ENCODE measurements around the gene ADAM10. TPM values are rescaled to one million over a fixed set of nuclear protein-coding genes. Genes with fewer than 3 reads are reported as not detected.

Gene ADAM10
- total RNA-seq, 2 experiments from 2014 or later, result 74.5 to 82.0 TPM

- CTCF ChIA-PET, result interaction anchor here (0.7 kb wide), 1 partner anchor 47 kb away, joined by 3 read pairs; no protein-coding TSS in a partner anchor
- no peaks in the 10 kb centered on the region for H3K27me3 Mint-ChIP-seq
- peaks cover 26% of the 10 kb centered on the region for H3K4me1 Mint-ChIP-seq
Measured at GRCh38 chr15:58547628-58548307, 201.7 kb downstream of the ADAM10 start.

GRCh38 chr15:58546635-58547627, 202.6 kb downstream of the ADAM10 start:
- Mint-ChIP-seq H3K9me3 (ENCODE audit: low read depth) (no peaks in the 10 kb centered on the region), H3K4me3 (no peak overlapping the region), H3K4me1 (peaks cover 23% of the 10 kb centered on the region), H3K27ac (peak overlapping the region; percentile 40), H3K36me3 (ENCODE audit: low read depth) (no peaks in the 10 kb centered on the region), H3K27me3 (no peaks in the 10 kb centered on the region)
- intact Hi-C loops (cut with DNase I, micrococcal nuclease), result no loop called here
- DNase-seq (no peak), ATAC-seq (no peak)
- CTCF ChIA-PET, result interaction anchor here (0.6 to 0.7 kb wide), 3 partner anchors 27 to 47 kb away, joined by 3 read pairs; no protein-coding TSS in a partner anchor
- POLR2A ChIA-PET, result interaction anchor here (0.6 to 0.7 kb wide), 3 partner anchors 118 to 1384 kb away, joined by 3 to 5 read pairs (median 4); no protein-coding TSS in a partner anchor

More at GRCh38 chr15:58547628-58548307, 201.7 kb downstream of the ADAM10 start:
- intact Hi-C loops (cut with DNase I, micrococcal nuclease), result no loop called here
- Mint-ChIP-seq H3K36me3 (ENCODE audit: low read depth) (no peaks in the 10 kb centered on the region), H3K27ac (no peak overlapping the region), H3K9me3 (ENCODE audit: low read depth) (no peaks in the 10 kb centered on the region), H3K4me3 (no peak overlapping the region)
- ATAC-seq, result no peak
- POLR2A ChIA-PET, result interaction anchor here (0.6 to 0.7 kb wide), 2 partner anchors 119 to 1383 kb away, joined by 4 to 5 read pairs; no protein-coding TSS in a partner anchor
- no peak for DNase-seq

- CTCF ChIA-PET, result interaction anchor here (0.6 to 1.2 kb wide), 3 partner anchors 28 to 323 kb away, joined by 3 to 5 read pairs (median 3); no protein-coding TSS in a partner anchor
- intact Hi-C loops (cut with DNase I, micrococcal nuclease), result no loop called here
- ATAC-seq (no peak), DNase-seq (no peak)
- no peak overlapping the region for H3K4me3 Mint-ChIP-seq
- no peaks in the 10 kb centered on the region for H3K27me3 Mint-ChIP-seq
- POLR2A ChIA-PET, result no interaction called here
- H3K9me3 Mint-ChIP-seq (ENCODE audit: low read depth), result no peaks in the 10 kb centered on the region
- H3K36me3 Mint-ChIP-seq (ENCODE audit: low read depth), result no peaks in the 10 kb centered on the region
- no peak overlapping the region for H3K27ac Mint-ChIP-seq
- peaks cover 15% of the 10 kb centered on the region for H3K4me1 Mint-ChIP-seq
Measured at GRCh38 chr15:58546066-58546591, 203.4 kb downstream of the ADAM10 start.

DNA sequence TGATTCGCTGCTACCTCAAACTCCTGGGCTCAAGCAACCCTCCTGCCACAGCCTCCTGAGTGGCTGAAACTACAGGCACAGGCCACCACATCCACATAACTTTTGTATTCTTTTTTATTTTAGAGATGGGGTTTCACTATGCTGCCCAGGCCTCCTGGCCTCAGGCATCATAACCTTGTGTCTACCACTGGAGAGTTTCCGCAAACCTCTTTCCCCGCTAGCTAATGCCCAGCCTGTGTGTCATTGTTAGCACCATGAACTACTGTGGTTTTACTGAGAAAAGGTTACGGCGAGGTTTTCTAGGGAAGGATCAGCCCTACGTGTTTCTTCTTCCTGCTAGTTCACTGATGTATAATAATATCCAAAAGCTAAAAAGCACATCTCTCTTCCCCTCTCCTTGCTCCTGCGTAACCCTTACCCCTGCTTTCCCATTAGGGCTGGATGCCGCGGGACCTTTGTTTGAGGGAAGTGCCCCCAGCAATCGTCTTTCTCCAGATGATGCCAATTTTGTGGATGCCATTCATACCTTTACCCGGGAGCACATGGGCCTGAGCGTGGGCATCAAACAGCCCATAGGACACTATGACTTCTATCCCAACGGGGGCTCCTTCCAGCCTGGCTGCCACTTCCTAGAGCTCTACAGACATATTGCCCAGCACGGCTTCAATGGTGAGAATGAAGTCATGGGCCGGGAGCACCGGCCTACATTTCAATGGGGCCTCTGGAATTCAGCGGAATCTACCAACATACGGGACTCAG, 204.0 kb downstream of the ADAM10 start:
- CTCF ChIA-PET, result interaction anchor here (1.2 to 1.5 kb wide), 2 partner anchors 23 to 322 kb away, joined by 3 to 5 read pairs; no protein-coding TSS in a partner anchor
- Mint-ChIP-seq H3K27me3 (no peaks in the 10 kb centered on the region), H3K27ac (peak overlapping the region; percentile 59), H3K4me3 (no peak overlapping the region), H3K4me1 (peaks cover 13% of the 10 kb centered on the region), H3K36me3 (ENCODE audit: low read depth) (no peaks in the 10 kb centered on the region), H3K9me3 (ENCODE audit: low read depth) (no peaks in the 10 kb centered on the region)
- POLR2A ChIA-PET, result no interaction called here
- DNase-seq (peak; percentile 57), ATAC-seq (peak; percentile 91)
- intact Hi-C loops (cut with DNase I, micrococcal nuclease), result no loop called here

GRCh38 chr15:58544756-58545155, 204.8 kb downstream of the ADAM10 start:
- CTCF ChIA-PET, result interaction anchor here (1.5 kb wide), 1 partner anchor 24 kb away, joined by 3 read pairs; no protein-coding TSS in a partner anchor
- Mint-ChIP-seq H3K27ac (peak overlapping the region; percentile 66), H3K4me1 (peaks cover 13% of the 10 kb centered on the region)

DNA sequence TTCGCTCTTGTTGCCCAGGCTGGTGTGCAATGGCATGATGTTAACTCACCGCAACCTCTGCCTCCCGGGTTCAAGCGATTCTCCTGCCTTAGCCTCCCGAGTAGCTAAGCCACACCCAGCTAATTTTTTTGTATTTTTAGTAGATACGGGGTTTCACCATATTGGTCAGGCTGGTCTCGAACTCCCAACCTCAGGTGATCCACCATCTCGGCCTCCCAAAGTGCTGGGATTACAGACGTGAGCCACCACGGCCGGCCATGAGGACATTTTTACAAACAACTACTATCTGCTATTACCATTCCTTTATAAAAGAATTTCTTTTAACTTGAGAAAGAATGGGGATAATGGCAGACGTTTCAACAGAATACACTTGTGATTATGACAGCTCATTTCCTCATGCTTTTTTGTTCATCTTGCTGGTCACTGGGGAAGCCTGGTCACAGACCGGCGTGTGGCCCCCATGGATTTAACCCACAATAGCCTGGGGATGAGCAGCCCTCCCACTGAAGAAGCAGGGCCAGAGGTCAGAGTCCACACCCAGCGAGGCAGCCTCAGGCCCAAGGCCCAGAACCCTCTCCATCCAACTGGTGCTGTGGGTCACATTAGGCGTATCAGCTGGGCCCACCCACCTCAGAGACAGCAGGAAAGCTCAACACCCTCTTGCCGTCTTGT, 205.7 kb downstream of the ADAM10 start:
- H3K27ac Mint-ChIP-seq, result no peak overlapping the region

More at GRCh38 chr15:58544756-58545155, 204.8 kb downstream of the ADAM10 start:
- H3K27me3 Mint-ChIP-seq, result no peaks in the 10 kb centered on the region
- H3K4me3 Mint-ChIP-seq, result no peak overlapping the region
- DNase-seq (no peak), ATAC-seq (no peak)
- POLR2A ChIA-PET, result no interaction called here
- no peaks in the 10 kb centered on the region for H3K9me3 Mint-ChIP-seq (ENCODE audit: low read depth)
- H3K36me3 Mint-ChIP-seq (ENCODE audit: low read depth), result no peaks in the 10 kb centered on the region
- intact Hi-C loops (cut with DNase I, micrococcal nuclease), result no loop called here

DNA sequence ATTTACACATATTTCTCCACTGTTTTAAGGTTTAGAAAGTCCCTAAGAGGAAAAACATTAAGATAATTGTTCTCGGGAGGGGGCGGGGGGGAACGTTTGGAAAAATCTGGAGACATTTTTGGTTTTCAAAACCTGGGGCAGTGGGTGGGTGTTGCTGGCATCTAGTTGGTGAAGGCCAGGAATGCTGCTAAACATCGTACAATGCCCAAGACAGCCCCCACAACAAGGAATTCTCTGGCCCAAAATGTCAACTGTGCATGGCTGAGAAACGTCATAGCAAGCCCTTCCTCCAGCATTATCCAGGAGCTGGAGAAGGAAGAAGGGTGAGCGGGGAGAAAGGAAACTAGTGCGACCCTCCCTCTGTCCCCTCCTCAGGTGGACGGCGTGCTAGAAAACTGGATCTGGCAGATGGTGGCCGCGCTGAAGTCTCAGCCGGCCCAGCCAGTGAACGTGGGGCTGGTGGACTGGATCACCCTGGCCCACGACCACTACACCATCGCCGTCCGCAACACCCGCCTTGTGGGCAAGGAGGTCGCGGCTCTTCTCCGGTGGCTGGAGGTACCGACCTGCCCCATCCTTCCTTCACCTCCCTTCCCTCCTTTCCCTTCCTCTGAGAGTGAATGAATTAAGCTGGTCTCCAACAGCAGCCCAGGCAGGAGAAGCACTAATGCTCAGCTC, 208.0 kb downstream of the ADAM10 start:
- Mint-ChIP-seq H3K9me3 (ENCODE audit: low read depth) (no peaks in the 10 kb centered on the region), H3K36me3 (ENCODE audit: low read depth) (no peaks in the 10 kb centered on the region), H3K4me3 (no peak overlapping the region), H3K27ac (no peak overlapping the region), H3K4me1 (peaks cover 13% of the 10 kb centered on the region), H3K27me3 (no peaks in the 10 kb centered on the region)
- intact Hi-C loops (cut with DNase I, micrococcal nuclease), result no loop called here
- no peak for DNase-seq
- CTCF ChIA-PET, result interaction anchor here (0.7 kb wide), 1 partner anchor 128 kb away, joined by 3 read pairs; no protein-coding TSS in a partner anchor
- no peak for ATAC-seq
- POLR2A ChIA-PET, result no interaction called here

More for the DNA sequence above, 205.7 kb downstream of the ADAM10 start:
- ChIA-PET POLR2A (no interaction called here), CTCF (no interaction called here)
- ATAC-seq, result no peak
- Mint-ChIP-seq H3K4me1 (peaks cover 13% of the 10 kb centered on the region), H3K9me3 (ENCODE audit: low read depth) (no peaks in the 10 kb centered on the region), H3K4me3 (no peak overlapping the region), H3K27me3 (no peaks in the 10 kb centered on the region), H3K36me3 (ENCODE audit: low read depth) (no peaks in the 10 kb centered on the region)
- no peak for DNase-seq
- intact Hi-C loops (cut with DNase I, micrococcal nuclease), result no loop called here

GRCh38 chr15:58539548-58539947, 210.0 kb downstream of the ADAM10 start:
- no peaks in the 10 kb centered on the region for H3K4me1 Mint-ChIP-seq
- DNase-seq (no peak), ATAC-seq (no peak)
- ChIA-PET CTCF (no interaction called here), POLR2A (no interaction called here)
- H3K27me3 Mint-ChIP-seq, result no peaks in the 10 kb centered on the region
- H3K4me3 Mint-ChIP-seq, result no peak overlapping the region
- no peak overlapping the region for H3K27ac Mint-ChIP-seq
- H3K9me3 Mint-ChIP-seq (ENCODE audit: low read depth), result no peaks in the 10 kb centered on the region
- H3K36me3 Mint-ChIP-seq (ENCODE audit: low read depth), result no peaks in the 10 kb centered on the region
- intact Hi-C loops (cut with DNase I, micrococcal nuclease), result no loop called here

GRCh38 chr15:58538901-58539300, 210.6 kb downstream of the ADAM10 start:
- DNase-seq, result no peak
- no peaks in the 10 kb centered on the region for H3K4me1 Mint-ChIP-seq
- no peak for ATAC-seq
- intact Hi-C loops (cut with DNase I, micrococcal nuclease), result no loop called here
- H3K27ac Mint-ChIP-seq, result no peak overlapping the region
- H3K4me3 Mint-ChIP-seq, result no peak overlapping the region
- H3K36me3 Mint-ChIP-seq (ENCODE audit: low read depth), result no peaks in the 10 kb centered on the region
- H3K9me3 Mint-ChIP-seq (ENCODE audit: low read depth), result no peaks in the 10 kb centered on the region
- POLR2A ChIA-PET, result no interaction called here
- H3K27me3 Mint-ChIP-seq, result no peaks in the 10 kb centered on the region
- CTCF ChIA-PET, result interaction anchor here (0.5 to 0.7 kb wide), 2 partner anchors 10 to 152 kb away, joined by 3 to 4 read pairs; no protein-coding TSS in a partner anchor

All from activated CD4-positive, alpha-beta T cell treated with anti-CD3 and anti-CD28 coated beads for 36 hours (primary cell).